ENCODE results near the gene HSPA1A.

HSPA1A gene

GRCh38 chr6:31776989-31777666, 38.2 kb upstream of the HSPA1A start, which contains the start of gene VWA7:
VWA7 (minus strand) TSS chr6:31777328; CDS start chr6:31776779, 549 bp downstream.
- POLR2A ChIA-PET: interaction anchor here (0.9 to 1.0 kb wide), 3 partner anchors 30 to 41 kb away, joined by 3 to 4 read pairs (median 3); partner anchors contain the start of genes CLIC1, LSM2 and MSH5
- H3K4me1 ChIP-seq (ENCODE audit: control extremely low read depth in 1 of 4, control insufficient read depth in 4 of 4, insufficient read depth in 4 of 4, low read length in 3 of 4): peaks cover 0 to 35% (median 19%) of the 10 kb centered on the region in 4 experiments
- H3K9me3 ChIP-seq (ENCODE audit: control extremely low read depth in 1 of 5, control insufficient read depth in 4 of 5, insufficient read depth in 2 of 5, low read depth in 1 of 5, low read length in 4 of 5): no peaks in the 10 kb centered on the region
- WGBS (ENCODE audit: insufficient coverage): 3% methylated on average over 5 of the region's 15 CpGs
- peak within 1 kb of the TSS in 1 of 2 experiments; percentile 70 for H3K27ac ChIP-seq (ENCODE audit: insufficient read depth in 1 of 2, low read depth in 1 of 2, low read length in 2 of 2, poor library complexity in 1 of 2, severe bottlenecking in 2 of 2)
- H3K36me3 ChIP-seq (ENCODE audit: control insufficient read depth in 4 of 4, insufficient read depth in 4 of 4, low read length in 3 of 4): peaks cover 2 to 44% (median 34%) of the 10 kb centered on the region in 4 experiments
- peak; percentile 77 to 91 (median 90) for DNase-seq
- no peaks in the 10 kb centered on the region for H3K27me3 ChIP-seq (replicated peaks in 2 of 5; ENCODE audit: control insufficient read depth in 4 of 5, insufficient read depth in 5 of 5, low read length in 4 of 5)
- H3K4me3 ChIP-seq (ENCODE audit: control insufficient read depth in 1 of 7, extremely low read depth in 1 of 7, insufficient read depth in 4 of 7, low read depth in 2 of 7, low read length in 6 of 7): peak within 1 kb of the TSS in 4 of 7 experiments; percentile 5 to 60 (median 26)
- CTCF ChIA-PET: interaction anchor here (0.6 to 2.6 kb wide), 7 partner anchors 8 to 62 kb away, joined by 3 to 9 read pairs (median 5); partner anchors contain the start of genes LY6G6D and MSH5

DNA sequence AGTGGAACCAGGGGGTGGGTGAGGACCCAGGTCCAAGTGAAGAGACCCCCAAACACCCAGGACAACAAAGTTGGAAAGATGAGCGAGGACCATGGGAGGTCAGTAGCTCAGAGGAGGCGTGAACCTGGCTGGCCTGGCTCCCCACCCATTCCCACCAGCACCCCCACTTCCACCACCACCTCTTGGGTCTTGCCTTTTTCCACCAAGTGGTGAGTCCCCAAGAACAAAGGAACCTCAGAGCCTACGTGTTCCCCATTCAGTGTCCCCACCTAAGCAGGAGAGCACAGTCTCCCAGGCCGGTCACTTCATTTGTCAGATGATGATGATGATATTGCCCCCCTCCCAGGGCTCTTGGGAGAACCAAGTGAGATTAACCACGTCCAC, 37.7 kb upstream of the HSPA1A start:
- H3K4me3 ChIP-seq (ENCODE audit: control insufficient read depth in 1 of 7, extremely low read depth in 1 of 7, insufficient read depth in 4 of 7, low read depth in 2 of 7, low read length in 6 of 7): no peak overlapping the region
- no peaks in the 10 kb centered on the region for H3K27me3 ChIP-seq (replicated peaks in 2 of 5; ENCODE audit: control insufficient read depth in 4 of 5, insufficient read depth in 5 of 5, low read length in 4 of 5)
- WGBS (ENCODE audit: insufficient coverage): 100% methylated on average over 1 of the region's 5 CpGs
- H3K9me3 ChIP-seq (ENCODE audit: control extremely low read depth in 1 of 5, control insufficient read depth in 4 of 5, insufficient read depth in 2 of 5, low read depth in 1 of 5, low read length in 4 of 5): no peaks in the 10 kb centered on the region
- H3K4me1 ChIP-seq (ENCODE audit: control extremely low read depth in 1 of 4, control insufficient read depth in 4 of 4, insufficient read depth in 4 of 4, low read length in 3 of 4): peaks cover 0 to 32% (median 17%) of the 10 kb centered on the region in 4 experiments
- ChIA-PET CTCF (interaction anchor here (0.6 to 2.6 kb wide), 9 partner anchors 8 to 63 kb away, joined by 3 to 9 read pairs (median 5); partner anchors contain the start of genes LY6G6D, MPIG6B, MSH5 and VARS1), POLR2A (interaction anchor here (0.9 to 1.0 kb wide), 2 partner anchors 29 to 38 kb away, joined by 3 to 4 read pairs; partner anchors contain the start of genes LSM2 and MSH5)
- peaks cover 2 to 49% (median 38%) of the 10 kb centered on the region in 4 experiments for H3K36me3 ChIP-seq (ENCODE audit: control insufficient read depth in 4 of 4, insufficient read depth in 4 of 4, low read length in 3 of 4)
- peak overlapping the region in 1 of 2 experiments; percentile 70 for H3K27ac ChIP-seq (ENCODE audit: insufficient read depth in 1 of 2, low read depth in 1 of 2, low read length in 2 of 2, poor library complexity in 1 of 2, severe bottlenecking in 2 of 2)
- no peak for DNase-seq

- WGBS (ENCODE audit: insufficient coverage): 96% methylated on average over 4 of the region's 5 CpGs
- H3K36me3 ChIP-seq (ENCODE audit: control insufficient read depth in 4 of 4, insufficient read depth in 4 of 4, low read length in 3 of 4): peaks cover 2 to 53% (median 43%) of the 10 kb centered on the region in 4 experiments
- CTCF ChIA-PET: interaction anchor here (1.1 to 2.6 kb wide), 9 partner anchors 8 to 63 kb away, joined by 3 to 9 read pairs (median 5); partner anchors contain the start of genes LY6G6D, MPIG6B, MSH5 and VARS1
- POLR2A ChIA-PET: no interaction called here
- DNase-seq: no peak
- no peaks in the 10 kb centered on the region for H3K27me3 ChIP-seq (replicated peaks in 2 of 5; ENCODE audit: control insufficient read depth in 4 of 5, insufficient read depth in 5 of 5, low read length in 4 of 5)
- no peak overlapping the region for H3K4me3 ChIP-seq (ENCODE audit: control insufficient read depth in 1 of 7, extremely low read depth in 1 of 7, insufficient read depth in 4 of 7, low read depth in 2 of 7, low read length in 6 of 7)
- H3K27ac ChIP-seq (ENCODE audit: insufficient read depth in 1 of 2, low read depth in 1 of 2, low read length in 2 of 2, poor library complexity in 1 of 2, severe bottlenecking in 2 of 2): no peak overlapping the region
- H3K9me3 ChIP-seq (ENCODE audit: control extremely low read depth in 1 of 5, control insufficient read depth in 4 of 5, insufficient read depth in 2 of 5, low read depth in 1 of 5, low read length in 4 of 5): no peaks in the 10 kb centered on the region
- H3K4me1 ChIP-seq (ENCODE audit: control extremely low read depth in 1 of 4, control insufficient read depth in 4 of 4, insufficient read depth in 4 of 4, low read length in 3 of 4): peaks cover 0 to 27% (median 17%) of the 10 kb centered on the region in 4 experiments
Measured at GRCh38 chr6:31778193-31778592, 37.1 kb upstream of the HSPA1A start.

- POLR2A ChIA-PET: no interaction called here
- WGBS (ENCODE audit: insufficient coverage): 98% methylated on average over 36 of the region's 43 CpGs
- Histone ChIP-seq H3K9me3 (ENCODE audit: control extremely low read depth in 1 of 5, control insufficient read depth in 4 of 5, insufficient read depth in 2 of 5, low read depth in 1 of 5, low read length in 4 of 5) (no peaks in the 10 kb centered on the region), H3K4me3 (ENCODE audit: control insufficient read depth in 1 of 7, extremely low read depth in 1 of 7, insufficient read depth in 4 of 7, low read depth in 2 of 7, low read length in 6 of 7) (no peak overlapping the region), H3K36me3 (ENCODE audit: control insufficient read depth in 4 of 4, insufficient read depth in 4 of 4, low read length in 3 of 4) (peaks cover 4 to 59% (median 50%) of the 10 kb centered on the region in 4 experiments), H3K4me1 (ENCODE audit: control extremely low read depth in 1 of 4, control insufficient read depth in 4 of 4, insufficient read depth in 4 of 4, low read length in 3 of 4) (peaks cover 0 to 27% (median 17%) of the 10 kb centered on the region in 4 experiments), H3K27ac (ENCODE audit: insufficient read depth in 1 of 2, low read depth in 1 of 2, low read length in 2 of 2, poor library complexity in 1 of 2, severe bottlenecking in 2 of 2) (no peak overlapping the region), H3K27me3 (replicated peaks in 2 of 5; ENCODE audit: control insufficient read depth in 4 of 5, insufficient read depth in 5 of 5, low read length in 4 of 5) (no peaks in the 10 kb centered on the region)
- no peak for DNase-seq
- CTCF ChIA-PET: interaction anchor here (0.7 to 2.6 kb wide), 8 partner anchors 10 to 61 kb away, joined by 3 to 9 read pairs (median 3); partner anchors contain the start of gene MPIG6B
Measured at GRCh38 chr6:31778999-31779885, 36.1 kb upstream of the HSPA1A start.

- peaks cover 0 to 27% (median 17%) of the 10 kb centered on the region in 4 experiments for H3K4me1 ChIP-seq (ENCODE audit: control extremely low read depth in 1 of 4, control insufficient read depth in 4 of 4, insufficient read depth in 4 of 4, low read length in 3 of 4)
- WGBS (ENCODE audit: insufficient coverage): 99% methylated on average over 9 of the region's 10 CpGs
- no peaks in the 10 kb centered on the region for H3K9me3 ChIP-seq (ENCODE audit: control extremely low read depth in 1 of 5, control insufficient read depth in 4 of 5, insufficient read depth in 2 of 5, low read depth in 1 of 5, low read length in 4 of 5)
- POLR2A ChIA-PET: no interaction called here
- H3K4me3 ChIP-seq (ENCODE audit: control insufficient read depth in 1 of 7, extremely low read depth in 1 of 7, insufficient read depth in 4 of 7, low read depth in 2 of 7, low read length in 6 of 7): no peak overlapping the region
- no peak overlapping the region for H3K27ac ChIP-seq (ENCODE audit: insufficient read depth in 1 of 2, low read depth in 1 of 2, low read length in 2 of 2, poor library complexity in 1 of 2, severe bottlenecking in 2 of 2)
- H3K36me3 ChIP-seq (ENCODE audit: control insufficient read depth in 4 of 4, insufficient read depth in 4 of 4, low read length in 3 of 4): peaks cover 8 to 66% (median 56%) of the 10 kb centered on the region in 4 experiments
- CTCF ChIA-PET: interaction anchor here (0.7 to 2.6 kb wide), 5 partner anchors 10 to 54 kb away, joined by 3 to 9 read pairs (median 3); no protein-coding TSS in a partner anchor
- no peak for DNase-seq
- no peaks in the 10 kb centered on the region for H3K27me3 ChIP-seq (replicated peaks in 2 of 5; ENCODE audit: control insufficient read depth in 4 of 5, insufficient read depth in 5 of 5, low read length in 4 of 5)
Measured at GRCh38 chr6:31779908-31780307, 35.4 kb upstream of the HSPA1A start.

DNA sequence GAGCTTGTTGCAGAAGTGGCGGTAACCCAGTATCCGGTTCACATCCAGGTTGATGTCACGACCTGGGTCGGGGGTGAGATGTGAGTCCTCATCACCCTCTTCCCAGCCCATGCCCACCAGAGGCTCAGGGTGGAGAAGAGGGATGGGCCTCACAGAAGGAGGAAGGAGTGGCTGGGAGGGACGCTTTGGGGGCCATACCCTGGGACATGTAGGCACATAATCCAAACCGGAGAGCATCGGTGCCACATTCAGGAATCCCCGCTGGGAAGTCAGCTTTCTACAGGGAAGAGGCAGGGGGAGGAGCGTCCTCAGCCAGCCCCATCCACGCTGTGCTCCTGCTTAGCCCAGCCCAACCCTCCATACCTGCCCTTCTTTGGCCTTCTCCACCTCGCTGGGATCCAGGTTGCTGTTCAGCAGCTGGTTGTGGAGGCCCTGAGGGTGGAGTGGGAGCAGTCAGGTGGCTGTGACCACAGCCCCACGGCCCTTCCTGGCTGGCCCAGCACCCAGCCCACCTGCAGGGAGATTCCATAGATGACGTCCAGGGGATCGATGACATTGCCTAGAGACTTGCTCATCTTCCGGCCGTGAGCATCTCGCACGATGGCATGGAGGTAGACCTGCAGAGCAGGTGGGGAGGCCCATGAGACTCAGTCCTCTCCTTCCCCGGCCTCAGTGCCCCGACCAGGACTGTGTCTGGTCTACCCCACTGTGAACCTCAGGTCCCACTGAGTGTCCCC, 34.7 kb upstream of the HSPA1A start:
- Histone ChIP-seq H3K27me3 (replicated peaks in 2 of 5; ENCODE audit: control insufficient read depth in 4 of 5, insufficient read depth in 5 of 5, low read length in 4 of 5) (no peaks in the 10 kb centered on the region), H3K36me3 (ENCODE audit: control insufficient read depth in 4 of 4, insufficient read depth in 4 of 4, low read length in 3 of 4) (peaks cover 9 to 73% (median 62%) of the 10 kb centered on the region in 4 experiments), H3K27ac (ENCODE audit: insufficient read depth in 1 of 2, low read depth in 1 of 2, low read length in 2 of 2, poor library complexity in 1 of 2, severe bottlenecking in 2 of 2) (no peak overlapping the region), H3K4me3 (ENCODE audit: control insufficient read depth in 1 of 7, extremely low read depth in 1 of 7, insufficient read depth in 4 of 7, low read depth in 2 of 7, low read length in 6 of 7) (no peak overlapping the region), H3K9me3 (ENCODE audit: control extremely low read depth in 1 of 5, control insufficient read depth in 4 of 5, insufficient read depth in 2 of 5, low read depth in 1 of 5, low read length in 4 of 5) (no peaks in the 10 kb centered on the region), H3K4me1 (ENCODE audit: control extremely low read depth in 1 of 4, control insufficient read depth in 4 of 4, insufficient read depth in 4 of 4, low read length in 3 of 4) (peaks cover 0 to 24% (median 17%) of the 10 kb centered on the region in 4 experiments)
- POLR2A ChIA-PET: no interaction called here
- WGBS (ENCODE audit: insufficient coverage): 97% methylated on average over 15 of the region's 20 CpGs
- CTCF ChIA-PET: interaction anchor here (0.7 to 2.6 kb wide), 4 partner anchors 11 to 69 kb away, joined by 3 to 9 read pairs (median 3); no protein-coding TSS in a partner anchor
- DNase-seq: no peak
